Measurements from ENCODE around the gene KRT79. TPM values are rescaled to one million over a fixed set of nuclear protein-coding genes. Genes with fewer than 3 reads are reported as not detected.

KRT79 gene
- total and polyA plus RNA-seq, 2 experiments from 2014 or later: 0.07 TPM; not detected in 1

DNA sequence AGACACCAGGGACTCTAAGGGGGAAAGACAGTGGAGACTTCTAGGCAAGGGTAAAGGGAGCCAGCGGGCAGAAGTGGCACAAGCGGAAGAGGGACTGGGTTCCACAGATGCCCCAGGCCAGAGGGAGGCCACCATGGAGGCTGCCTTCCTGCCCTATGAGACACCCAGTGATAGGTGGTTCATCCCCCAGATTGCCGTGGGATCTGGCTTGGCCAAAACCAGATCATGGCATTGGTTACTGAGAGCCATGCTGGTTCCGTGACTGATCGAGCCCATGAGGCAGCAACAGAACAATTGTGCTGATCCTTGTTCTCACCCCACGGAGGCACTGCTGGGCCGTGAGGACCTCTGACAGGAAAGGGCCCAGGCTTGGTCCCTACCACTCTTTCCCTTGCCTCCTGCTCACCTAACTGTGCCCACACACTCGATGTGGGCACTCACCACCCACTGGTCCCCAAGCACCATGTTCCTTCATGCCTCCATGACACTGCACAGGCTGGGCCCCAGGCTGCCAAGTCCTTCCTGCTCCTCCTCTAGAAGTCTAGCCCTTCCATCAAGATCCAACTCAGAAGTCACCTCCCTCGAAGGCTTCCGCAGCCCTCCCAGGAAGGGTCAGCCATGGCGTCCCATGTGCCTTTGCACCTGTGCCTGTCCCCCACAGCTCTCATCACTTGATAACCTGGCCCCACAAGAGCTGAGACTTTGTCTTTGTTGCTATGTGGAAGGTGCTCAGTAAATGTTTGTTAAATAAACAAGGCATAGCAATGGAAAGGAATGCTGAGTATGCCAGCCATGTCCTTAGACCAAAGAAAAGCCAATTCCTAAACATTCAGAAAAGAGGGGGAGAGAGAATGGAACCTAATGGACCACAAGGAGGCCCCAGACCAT, 7.3 kb downstream of the KRT79 start:
- TF ChIP-seq EZH2 (IDR thresholded peaks at IDR 0.05; ENCODE audit: borderline replicate concordance): no peak
- no peak for TF ChIP-seq CTCF (IDR thresholded peaks at IDR 0.05; ENCODE audit: poor library complexity)
- TF ChIP-seq EZH2phosphoT487 (IDR thresholded peaks at IDR 0.05; ENCODE audit: low read depth, severe bottlenecking, unreplicated experiment): no peak
- no peak overlapping the region for H2AFZ ChIP-seq
- 95% methylated on average over 11 of the region's 11 CpGs for WGBS (ENCODE audit: low lambda C conversion rate, missing lambda C conversion rate)
- no peaks in the 10 kb centered on the region for H3K79me2 ChIP-seq
- H3K36me3 ChIP-seq (replicated peaks; ENCODE audit: insufficient read depth, low read depth): no peaks in the 10 kb centered on the region
- H3K4me3 ChIP-seq: no peak overlapping the region
- no peaks in the 10 kb centered on the region for H4K20me1 ChIP-seq (ENCODE audit: insufficient read depth, poor library complexity, severe bottlenecking)
- DNase-seq (ENCODE audit: low spot score): no peak
- H3K4me1 ChIP-seq (ENCODE audit: insufficient read depth): no peaks in the 10 kb centered on the region
- no peak overlapping the region for H3K27ac ChIP-seq
- H3K9me2 ChIP-seq (replicated peaks; ENCODE audit: insufficient read depth): no peaks in the 10 kb centered on the region
- H3K27me3 ChIP-seq: peaks cover 6% of the 10 kb centered on the region
- no peaks in the 10 kb centered on the region for H3K9me3 ChIP-seq (ENCODE audit: low read depth)
- no peak overlapping the region for H3K4me2 ChIP-seq

GRCh38 chr12:52825961-52826360, 8.2 kb downstream of the KRT79 start:
- no peak overlapping the region for H3K4me2 ChIP-seq

GRCh38 chr12:52824741-52825410, 9.2 kb downstream of the KRT79 start:
- no peak overlapping the region for H2AFZ ChIP-seq
- no peaks in the 10 kb centered on the region for H3K9me3 ChIP-seq (ENCODE audit: low read depth)
- WGBS (ENCODE audit: low lambda C conversion rate, missing lambda C conversion rate): 96% methylated on average over 5 of the region's 5 CpGs
- H3K4me3 ChIP-seq: no peak overlapping the region
- H3K9me2 ChIP-seq (replicated peaks; ENCODE audit: insufficient read depth): no peaks in the 10 kb centered on the region
- DNase-seq (ENCODE audit: low spot score): no peak
- no peak for TF ChIP-seq EZH2 (IDR thresholded peaks at IDR 0.05; ENCODE audit: borderline replicate concordance)
- no peak for TF ChIP-seq EZH2phosphoT487 (IDR thresholded peaks at IDR 0.05; ENCODE audit: low read depth, severe bottlenecking, unreplicated experiment)
- TF ChIP-seq CTCF (IDR thresholded peaks at IDR 0.05; ENCODE audit: poor library complexity): no peak
- H3K79me2 ChIP-seq: no peaks in the 10 kb centered on the region
- no peak overlapping the region for H3K27ac ChIP-seq
- H3K4me2 ChIP-seq: no peak overlapping the region
- H3K36me3 ChIP-seq (replicated peaks; ENCODE audit: insufficient read depth, low read depth): no peaks in the 10 kb centered on the region
- H3K4me1 ChIP-seq (ENCODE audit: insufficient read depth): no peaks in the 10 kb centered on the region
- H4K20me1 ChIP-seq (ENCODE audit: insufficient read depth, poor library complexity, severe bottlenecking): no peaks in the 10 kb centered on the region
- H3K27me3 ChIP-seq: peaks cover 6% of the 10 kb centered on the region

More at GRCh38 chr12:52825961-52826360, 8.2 kb downstream of the KRT79 start:
- Histone ChIP-seq H3K36me3 (replicated peaks; ENCODE audit: insufficient read depth, low read depth) (no peaks in the 10 kb centered on the region), H3K27ac (no peak overlapping the region), H3K4me1 (ENCODE audit: insufficient read depth) (no peaks in the 10 kb centered on the region), H4K20me1 (ENCODE audit: insufficient read depth, poor library complexity, severe bottlenecking) (no peaks in the 10 kb centered on the region), H3K79me2 (no peaks in the 10 kb centered on the region), H3K9me2 (replicated peaks; ENCODE audit: insufficient read depth) (no peaks in the 10 kb centered on the region), H3K27me3 (peaks cover 6% of the 10 kb centered on the region), H3K4me3 (no peak overlapping the region), H2AFZ (no peak overlapping the region), H3K9me3 (ENCODE audit: low read depth) (no peaks in the 10 kb centered on the region)
- WGBS (ENCODE audit: low lambda C conversion rate, missing lambda C conversion rate): 75% methylated on average over 4 of the region's 4 CpGs
- no peak for DNase-seq (ENCODE audit: low spot score)
- TF ChIP-seq EZH2 (IDR thresholded peaks at IDR 0.05; ENCODE audit: borderline replicate concordance) (no peak), CTCF (IDR thresholded peaks at IDR 0.05; ENCODE audit: poor library complexity) (no peak), EZH2phosphoT487 (IDR thresholded peaks at IDR 0.05; ENCODE audit: low read depth, severe bottlenecking, unreplicated experiment) (no peak)
